Activated naive CD4-positive, alpha-beta T cell treated with anti-CD3 and anti-CD28 coated beads, Interleukin-2, amount 10 ng/mL, durations not matched to agents 7 days and 5 days (primary cell): ENCODE measurements around the gene ACAA2.
"Not testable (repeated sequence)": the region's sequence is repeated elsewhere in the genome, so short reads cannot be mapped to it uniquely, and the experiment has no call there.

Experiments used
- CTCF ChIA-PET: fragments of 350-600 bp; sonication (Branson Sonifier 250); formaldehyde crosslinking; loops from one replicate; lab custom pipeline; 2021; ENCODE audit warnings: antibody characterized with exemption; lab: Charles Lee
- DNase-seq: peaks from one replicate; pipeline ENCODE4 v3.0.0-alpha.2; 2020
- H3K27ac Mint-ChIP-seq: one replicate; pipeline ENCODE4 v1.8.0; 2021; ENCODE audit warnings: mild to moderate bottlenecking, moderate library complexity, mixed read lengths
- H3K27me3 Mint-ChIP-seq: one replicate; pipeline ENCODE4 v1.8.0; 2021; ENCODE audit warnings: mild to moderate bottlenecking, mixed read lengths
- H3K36me3 Mint-ChIP-seq: one replicate; pipeline ENCODE4 v1.8.0; 2021; ENCODE audit warnings: mixed read lengths
- H3K4me1 Mint-ChIP-seq: one replicate; pipeline ENCODE4 v1.8.0; 2021; ENCODE audit warnings: mixed read lengths
- H3K4me3 Mint-ChIP-seq: one replicate; pipeline ENCODE4 v1.8.0; 2021; ENCODE audit warnings: mild to moderate bottlenecking, moderate library complexity, mixed read lengths
- H3K9me3 Mint-ChIP-seq: one replicate; pipeline ENCODE4 v1.8.0; 2021; ENCODE audit warnings: mixed read lengths

The ACAA2 gene

DNA sequence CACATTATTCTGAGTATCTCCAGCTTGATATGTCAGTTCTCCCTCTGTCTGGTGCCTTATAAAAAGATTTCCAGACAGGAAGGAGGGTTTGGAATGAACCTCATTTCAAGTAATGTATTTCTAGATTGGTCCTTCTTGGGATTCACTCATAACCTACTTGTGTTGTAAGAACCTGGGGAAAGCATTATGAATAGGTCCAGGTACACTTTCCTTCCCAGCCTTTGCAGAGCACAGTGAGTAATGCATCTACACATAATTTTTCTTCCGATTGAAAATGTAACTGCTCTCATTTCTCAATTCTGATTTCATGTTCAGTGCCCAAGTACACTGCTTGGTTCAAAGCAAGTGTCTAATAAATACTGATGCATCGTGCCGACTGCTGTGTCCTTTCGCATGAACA lies 25.0 kb upstream of the ACAA2 start:
- Mint-ChIP-seq H3K27ac (no peak overlapping the region), H3K36me3 (no peaks in the 10 kb centered on the region), H3K4me1 (no peaks in the 10 kb centered on the region), H3K27me3 (no peaks in the 10 kb centered on the region), H3K4me3 (no peak overlapping the region), H3K9me3 (no peaks in the 10 kb centered on the region)
- CTCF ChIA-PET, result no interaction called here
- DNase-seq, result no peak

GRCh38 chr18:49837889-49838288 lies 24.6 kb upstream of the ACAA2 start:
- H3K36me3 Mint-ChIP-seq, result no peaks in the 10 kb centered on the region
- no peaks in the 10 kb centered on the region for H3K9me3 Mint-ChIP-seq
- no peak overlapping the region for H3K27ac Mint-ChIP-seq
- H3K4me3 Mint-ChIP-seq, result no peak overlapping the region
- CTCF ChIA-PET, result no interaction called here
- H3K27me3 Mint-ChIP-seq, result no peaks in the 10 kb centered on the region
- no peak for DNase-seq
- no peaks in the 10 kb centered on the region for H3K4me1 Mint-ChIP-seq

- H3K9me3 Mint-ChIP-seq, H3K4me3 Mint-ChIP-seq, H3K27me3 Mint-ChIP-seq, DNase-seq, H3K4me1 Mint-ChIP-seq, CTCF ChIA-PET, H3K27ac Mint-ChIP-seq, H3K36me3 Mint-ChIP-seq: not testable (repeated sequence)
Measured at GRCh38 chr18:49837316-49837835, 24.0 kb upstream of the ACAA2 start.

DNA sequence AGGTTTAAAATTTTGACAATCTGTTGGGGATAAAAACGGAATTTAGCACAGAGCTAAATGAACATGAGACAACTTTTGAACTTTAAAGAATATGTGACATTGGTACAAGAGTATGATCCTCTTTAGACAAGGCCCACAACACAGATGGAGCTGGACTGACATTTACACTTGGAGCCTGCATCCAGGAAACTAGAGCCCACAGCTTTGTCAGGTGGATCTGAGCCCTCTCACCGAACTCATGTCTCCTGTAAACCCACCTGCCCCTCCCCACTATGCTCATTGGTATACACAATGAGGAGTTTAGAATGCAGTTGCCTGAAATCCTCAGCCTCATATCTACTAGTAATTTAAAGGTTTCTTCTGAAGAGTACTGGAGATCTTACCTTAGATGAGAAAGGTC lies 22.1 kb upstream of the ACAA2 start:
- Mint-ChIP-seq H3K9me3 (peaks cover 3% of the 10 kb centered on the region), H3K36me3 (peaks cover 3% of the 10 kb centered on the region), H3K4me1 (no peaks in the 10 kb centered on the region), H3K27me3 (no peaks in the 10 kb centered on the region), H3K4me3 (no peak overlapping the region), H3K27ac (no peak overlapping the region)
- DNase-seq, result no peak
- CTCF ChIA-PET, result no interaction called here

DNA sequence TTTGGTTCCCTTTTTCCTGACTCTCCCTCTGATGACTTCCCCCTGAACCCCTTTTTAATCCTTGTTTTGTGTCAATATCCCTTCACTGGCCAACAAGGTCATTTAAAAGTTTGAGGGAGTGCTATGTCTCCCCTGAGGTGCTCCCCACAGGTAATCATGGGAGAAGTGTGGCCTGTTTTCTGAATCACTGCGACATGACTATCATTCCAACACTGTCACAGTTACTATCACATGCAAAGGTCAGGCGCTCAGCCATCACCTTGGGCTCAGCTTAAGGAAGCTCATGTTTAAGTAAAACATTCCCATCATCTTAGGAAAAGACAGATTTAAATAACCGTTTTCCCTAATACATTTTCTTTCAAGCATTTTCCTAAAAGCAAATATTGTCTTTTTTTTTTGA lies 20.9 kb upstream of the ACAA2 start:
- Mint-ChIP-seq H3K4me1 (no peaks in the 10 kb centered on the region), H3K36me3 (peaks cover 3% of the 10 kb centered on the region), H3K27ac (no peak overlapping the region), H3K27me3 (no peaks in the 10 kb centered on the region), H3K9me3 (peaks cover 3% of the 10 kb centered on the region), H3K4me3 (no peak overlapping the region)
- CTCF ChIA-PET, result no interaction called here
- DNase-seq, result no peak

DNA sequence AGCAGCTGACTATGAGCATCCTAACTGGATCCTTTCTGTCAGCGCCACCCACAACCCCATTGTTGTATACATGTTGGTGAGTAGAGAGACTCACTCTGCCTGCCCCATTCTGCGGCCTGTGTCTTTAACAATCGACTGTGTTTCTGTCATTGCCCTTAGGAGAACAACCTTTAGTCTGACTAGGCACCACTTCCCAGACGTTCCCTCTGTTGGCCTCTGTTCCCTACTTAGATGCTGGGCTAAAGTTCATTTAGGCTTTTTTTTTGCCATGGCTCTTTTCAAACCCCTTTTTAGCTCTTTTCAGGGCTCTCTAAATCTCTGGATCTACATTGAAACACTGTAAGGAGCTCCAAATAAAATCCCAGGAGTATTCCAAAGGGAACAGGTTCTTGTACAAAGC lies 20.5 kb upstream of the ACAA2 start:
- Mint-ChIP-seq H3K27me3 (no peaks in the 10 kb centered on the region), H3K4me3 (no peak overlapping the region), H3K36me3 (peaks cover 5% of the 10 kb centered on the region), H3K27ac (no peak overlapping the region), H3K9me3 (peaks cover 3% of the 10 kb centered on the region), H3K4me1 (no peaks in the 10 kb centered on the region)
- CTCF ChIA-PET, result no interaction called here
- no peak for DNase-seq

DNA sequence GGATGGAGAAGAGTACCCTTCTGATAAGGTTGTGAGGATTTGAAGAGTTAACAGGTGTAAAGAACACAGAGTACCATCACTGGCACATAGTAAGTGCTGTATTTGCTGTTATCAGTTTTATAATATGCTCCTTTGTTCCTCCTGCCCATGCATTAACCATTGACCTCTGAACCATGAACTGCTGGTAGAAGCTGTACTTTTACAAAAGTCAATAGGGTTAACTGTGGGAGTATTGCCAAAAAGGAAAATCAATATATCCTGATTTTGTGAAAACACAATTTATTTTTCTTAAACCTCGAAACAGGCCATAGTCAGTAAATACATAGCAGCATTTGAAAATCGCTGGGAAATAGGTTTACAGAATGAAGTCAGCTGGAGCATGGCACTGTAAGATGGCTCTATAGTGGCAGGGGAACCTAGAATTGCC lies 18.9 kb upstream of the ACAA2 start:
- H3K9me3 Mint-ChIP-seq, result peaks cover 14% of the 10 kb centered on the region
- H3K4me1 Mint-ChIP-seq, result no peaks in the 10 kb centered on the region
- no peak overlapping the region for H3K4me3 Mint-ChIP-seq
- CTCF ChIA-PET, result no interaction called here
- no peak for DNase-seq
- no peak overlapping the region for H3K27ac Mint-ChIP-seq
- H3K36me3 Mint-ChIP-seq, result peaks cover 16% of the 10 kb centered on the region
- H3K27me3 Mint-ChIP-seq, result no peaks in the 10 kb centered on the region

GRCh38 chr18:49827996-49828395 lies 14.7 kb upstream of the ACAA2 start:
- peaks cover 25% of the 10 kb centered on the region for H3K9me3 Mint-ChIP-seq
- H3K27ac Mint-ChIP-seq, result no peak overlapping the region
- DNase-seq, result no peak
- CTCF ChIA-PET, result no interaction called here
- peaks cover 33% of the 10 kb centered on the region for H3K36me3 Mint-ChIP-seq
- no peaks in the 10 kb centered on the region for H3K27me3 Mint-ChIP-seq
- H3K4me3 Mint-ChIP-seq, result no peak overlapping the region
- H3K4me1 Mint-ChIP-seq, result peaks cover 3% of the 10 kb centered on the region

- H3K36me3 Mint-ChIP-seq, result peaks cover 52% of the 10 kb centered on the region
- H3K27me3 Mint-ChIP-seq, result no peaks in the 10 kb centered on the region
- H3K4me1 Mint-ChIP-seq, result peaks cover 72% of the 10 kb centered on the region
- peak; percentile 65 for DNase-seq
- CTCF ChIA-PET, result interaction anchor here (1.3 to 1.5 kb wide), 2 partner anchors 34 to 39 kb away, joined by 3 to 4 read pairs; no protein-coding TSS in a partner anchor
- H3K9me3 Mint-ChIP-seq, result no peaks in the 10 kb centered on the region
- peak overlapping the region; percentile 57 for H3K4me3 Mint-ChIP-seq
- peak overlapping the region; percentile 97 for H3K27ac Mint-ChIP-seq
Measured at GRCh38 chr18:49819823-49820671, 6.7 kb upstream of the ACAA2 start.

GRCh38 chr18:49819071-49819662 lies 5.8 kb upstream of the ACAA2 start:
- Mint-ChIP-seq H3K4me3 (peak overlapping the region; percentile 57), H3K36me3 (peaks cover 51% of the 10 kb centered on the region), H3K9me3 (no peaks in the 10 kb centered on the region), H3K27me3 (no peaks in the 10 kb centered on the region), H3K27ac (peak overlapping the region; percentile 97), H3K4me1 (peaks cover 78% of the 10 kb centered on the region)
- CTCF ChIA-PET, result interaction anchor here (1.3 to 1.5 kb wide), 2 partner anchors 35 to 40 kb away, joined by 3 to 4 read pairs; no protein-coding TSS in a partner anchor
- no peak for DNase-seq

GRCh38 chr18:49817947-49818346 lies 4.6 kb upstream of the ACAA2 start:
- peak overlapping the region; percentile 8 for H3K4me3 Mint-ChIP-seq
- CTCF ChIA-PET, result no interaction called here
- H3K36me3 Mint-ChIP-seq, result peaks cover 48% of the 10 kb centered on the region
- H3K27me3 Mint-ChIP-seq, result no peaks in the 10 kb centered on the region
- no peaks in the 10 kb centered on the region for H3K9me3 Mint-ChIP-seq
- no peak for DNase-seq
- peak overlapping the region; percentile 97 for H3K27ac Mint-ChIP-seq
- H3K4me1 Mint-ChIP-seq, result peaks cover 76% of the 10 kb centered on the region

DNA sequence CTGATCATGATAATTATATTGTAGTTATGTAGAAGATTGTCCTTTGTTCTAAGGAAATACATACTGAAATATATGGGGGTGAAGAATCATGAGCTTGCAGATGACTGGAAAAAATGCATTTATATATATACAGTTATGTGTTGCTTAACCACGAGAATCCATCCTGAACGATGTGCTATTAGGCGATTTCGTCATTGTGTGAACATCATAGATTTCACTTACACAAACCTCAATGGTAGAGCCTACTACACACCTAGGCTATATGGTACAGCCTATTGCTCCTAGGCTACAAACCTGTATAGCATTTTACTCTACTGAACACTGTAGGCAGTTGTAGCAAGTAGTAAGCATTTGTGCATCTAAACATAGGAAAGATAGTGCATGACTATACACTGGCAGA lies 2.6 kb upstream of the ACAA2 start:
- Mint-ChIP-seq H3K27me3 (no peaks in the 10 kb centered on the region), H3K27ac (no peak overlapping the region), H3K4me3 (no peak overlapping the region), H3K36me3 (peaks cover 52% of the 10 kb centered on the region), H3K4me1 (peaks cover 76% of the 10 kb centered on the region), H3K9me3 (no peaks in the 10 kb centered on the region)
- DNase-seq, result no peak
- CTCF ChIA-PET, result no interaction called here

DNA sequence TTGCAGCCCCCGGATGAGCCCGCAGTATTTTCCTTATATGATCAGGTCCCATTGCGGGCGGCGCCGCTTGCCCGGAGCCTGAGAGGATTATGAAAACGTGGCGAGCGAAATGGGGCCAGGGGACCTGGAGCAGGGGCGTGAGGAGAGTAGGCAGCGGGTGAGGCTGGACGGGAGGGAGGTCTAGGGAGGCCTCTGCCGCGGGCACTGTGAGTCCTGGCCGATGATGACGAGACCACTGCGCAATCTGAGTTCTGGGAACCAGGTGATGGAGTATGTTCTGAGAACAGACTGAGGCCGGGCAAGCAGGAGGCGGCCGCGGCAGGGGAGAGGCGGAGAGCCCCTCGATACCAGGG lies 790 bp upstream of the ACAA2 start:
- CTCF ChIA-PET, result no interaction called here
- H3K9me3 Mint-ChIP-seq, result peaks cover 12% of the 10 kb centered on the region
- peaks cover 58% of the 10 kb centered on the region for H3K36me3 Mint-ChIP-seq
- peak overlapping the region; percentile 96 for H3K27ac Mint-ChIP-seq
- DNase-seq, result no peak
- H3K4me1 Mint-ChIP-seq, result peaks cover 59% of the 10 kb centered on the region
- H3K4me3 Mint-ChIP-seq, result peak overlapping the region; percentile 95
- H3K27me3 Mint-ChIP-seq, result no peaks in the 10 kb centered on the region

DNA sequence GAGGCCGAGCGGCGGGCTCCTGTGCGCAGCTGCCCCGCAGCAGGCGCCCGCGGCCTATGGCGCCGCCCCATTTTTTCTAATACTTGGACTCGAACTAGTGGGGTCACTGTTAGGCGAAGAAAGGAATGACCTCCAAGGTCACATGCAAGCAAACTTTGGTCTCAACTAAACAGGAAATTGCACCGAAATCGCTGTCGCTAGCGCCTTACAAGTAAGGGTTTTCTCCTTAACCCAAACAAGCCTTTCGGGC lies 339 bp downstream of the ACAA2 start:
- DNase-seq, result no peak
- peak overlapping the region; percentile 95 for H3K4me3 Mint-ChIP-seq
- peaks cover 62% of the 10 kb centered on the region for H3K36me3 Mint-ChIP-seq
- CTCF ChIA-PET, result no interaction called here
- H3K27me3 Mint-ChIP-seq, result no peaks in the 10 kb centered on the region
- H3K4me1 Mint-ChIP-seq, result peaks cover 49% of the 10 kb centered on the region
- peaks cover 21% of the 10 kb centered on the region for H3K9me3 Mint-ChIP-seq
- H3K27ac Mint-ChIP-seq, result peak overlapping the region; percentile 96
